OCI-LY1 (cell line): ENCODE measurements around the gene KLHL29.

Experiments used
- H2AFZ ChIP-seq: fragments of 200-600 bp; sonication (generic), shearing (Covaris generic); 2 replicates; pipeline ENCODE4 v1.6.0; 2014; ENCODE audit warnings: antibody characterized with exemption, mild to moderate bottlenecking, low read length
- H3F3A ChIP-seq: fragments of 200-600 bp; sonication (generic), shearing (Covaris generic); 2 replicates; pipeline ENCODE4 v1.6.0; 2014; ENCODE audit warnings: mild to moderate bottlenecking, antibody characterized with exemption, low read length, moderate library complexity; ENCODE audit not compliant: insufficient read depth
- H3K27ac ChIP-seq: fragments of 200-600 bp; sonication (generic); 2 replicates; pipeline ENCODE4 v1.5.1; 2014; ENCODE audit warnings: low read length, mixed run types, mild to moderate bottlenecking, low read depth; ENCODE audit not compliant: poor library complexity, severe bottlenecking
- H3K27me3 ChIP-seq: fragments of 200-600 bp; sonication (generic); 2 replicates; pipeline ENCODE4 v1.6.0; 2014; ENCODE audit warnings: antibody characterized with exemption, mild to moderate bottlenecking, low read length, moderate library complexity; ENCODE audit not compliant: insufficient read depth
- H3K36me3 ChIP-seq: fragments of 200-600 bp; sonication (generic); 2 replicates; pipeline ENCODE4 v1.6.1; 2014; ENCODE audit warnings: mild to moderate bottlenecking, antibody characterized with exemption, low read length, moderate library complexity, mixed read lengths; ENCODE audit not compliant: insufficient read depth
- H3K4me1 ChIP-seq: fragments of 200-600 bp; sonication (generic); 2 replicates; pipeline ENCODE4 v1.5.1; 2014; ENCODE audit warnings: mild to moderate bottlenecking, low read length, moderate library complexity; ENCODE audit not compliant: insufficient read depth, severe bottlenecking
- H3K4me2 ChIP-seq: fragments of 200-600 bp; sonication (generic), shearing (Covaris generic); 2 replicates; pipeline ENCODE4 v1.6.1; 2014; ENCODE audit warnings: low read length
- H3K4me3 ChIP-seq: fragments of 200-600 bp; sonication (generic); 2 replicates; pipeline ENCODE4 v1.5.1; 2014; ENCODE audit warnings: low read length, low read depth, mild to moderate bottlenecking, mixed read lengths; ENCODE audit not compliant: poor library complexity, severe bottlenecking
- H3K79me2 ChIP-seq: fragments of 200-600 bp; shearing (Covaris generic); 2 replicates; pipeline ENCODE4 v1.6.1; 2016; ENCODE audit warnings: mixed run types, low read length, mixed read lengths; ENCODE audit not compliant: insufficient read depth
- H3K9ac ChIP-seq: fragments of 200-600 bp; sonication (generic), shearing (Covaris generic); 2 replicates; pipeline ENCODE4 v1.6.1; 2014; ENCODE audit warnings: mild to moderate bottlenecking, low read length, mixed read lengths
- H3K9me2 ChIP-seq: fragments of 200-600 bp; sonication (generic), shearing (Covaris generic); 2 replicates; pipeline ENCODE4 v1.6.1; 2014; ENCODE audit warnings: low read depth, mild to moderate bottlenecking, low read length, mixed read lengths
- H3K9me3 ChIP-seq: fragments of 200-600 bp; shearing (Covaris generic); 2 replicates; pipeline ENCODE4 v1.6.1; 2014; ENCODE audit warnings: low read length, mixed read lengths
- H4K20me1 ChIP-seq: fragments of 200-600 bp; sonication (generic), shearing (Covaris generic); 2 replicates; pipeline ENCODE4 v1.6.0; 2016; ENCODE audit warnings: mild to moderate bottlenecking, low read length; ENCODE audit not compliant: insufficient read depth
- CTCF ChIP-seq: fragments of 200-600 bp; sonication (generic), shearing (Covaris generic); IDR thresholded peaks from 2 replicates; pipeline ENCODE4 v1.5.1; 2017; ENCODE audit warnings: mild to moderate bottlenecking, antibody characterized with exemption, low read length, moderate library complexity, mixed read lengths
- EZH2 ChIP-seq: fragments of 200-600 bp; sonication (generic), shearing (Covaris generic); IDR thresholded peaks from 2 replicates; pipeline ENCODE4 v1.8.0; 2017; ENCODE audit warnings: borderline replicate concordance, mixed run types, mild to moderate bottlenecking, antibody characterized with exemption, low read length, moderate library complexity, mixed read lengths

The KLHL29 gene

DNA sequence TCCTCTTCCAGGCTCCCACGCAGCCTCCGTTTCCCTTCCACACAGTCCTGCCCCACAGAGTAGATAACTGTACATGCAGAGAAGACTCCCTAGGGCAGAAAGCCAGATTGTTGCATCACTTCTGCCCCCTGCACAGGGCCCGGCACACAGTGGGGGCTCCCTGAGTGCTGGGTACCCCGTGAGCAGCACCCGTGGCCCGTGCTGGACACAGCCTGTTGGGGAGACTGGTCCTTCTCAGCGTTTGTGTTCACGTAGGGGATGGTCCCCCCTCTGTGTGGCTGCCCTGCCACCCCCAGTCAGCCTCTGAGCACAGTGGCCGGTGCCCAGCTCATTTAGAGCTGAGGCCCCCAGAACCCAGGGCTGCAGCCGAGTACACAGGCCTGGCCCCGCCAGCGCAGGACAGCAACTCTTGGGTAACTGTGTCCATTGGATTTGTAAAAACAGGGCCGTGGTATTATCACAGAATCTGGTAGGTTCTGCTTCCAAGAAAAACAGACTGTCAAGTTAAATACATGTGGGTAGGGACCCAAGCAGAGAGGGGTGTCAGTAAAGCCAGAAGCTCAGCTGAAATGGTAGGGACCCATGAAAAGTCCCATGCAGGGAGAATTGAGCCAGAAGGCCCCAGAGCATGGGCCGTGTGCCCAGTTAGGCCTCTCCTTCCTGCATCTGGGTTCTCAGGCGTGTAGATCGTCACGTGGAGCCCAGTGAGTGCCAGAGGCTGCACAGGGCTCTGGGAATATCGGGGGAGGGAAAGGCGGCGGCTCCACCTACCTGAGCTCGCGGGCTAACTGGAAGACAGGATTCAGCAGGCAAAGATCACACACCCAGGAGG is 284.6 kb downstream of the KLHL29 start:
- Histone ChIP-seq H4K20me1 (no peaks in the 10 kb centered on the region), H3K4me2 (no peak overlapping the region), H3K36me3 (no peaks in the 10 kb centered on the region), H3K9ac (no peak overlapping the region), H3K4me1 (no peaks in the 10 kb centered on the region), H3F3A (no peaks in the 10 kb centered on the region), H3K9me3 (no peaks in the 10 kb centered on the region), H3K9me2 (no peaks in the 10 kb centered on the region), H2AFZ (no peak overlapping the region), H3K4me3 (no peak overlapping the region), H3K79me2 (no peaks in the 10 kb centered on the region), H3K27me3 (no peaks in the 10 kb centered on the region), H3K27ac (no peak overlapping the region)
- TF ChIP-seq CTCF (no peak), EZH2 (no peak)

DNA sequence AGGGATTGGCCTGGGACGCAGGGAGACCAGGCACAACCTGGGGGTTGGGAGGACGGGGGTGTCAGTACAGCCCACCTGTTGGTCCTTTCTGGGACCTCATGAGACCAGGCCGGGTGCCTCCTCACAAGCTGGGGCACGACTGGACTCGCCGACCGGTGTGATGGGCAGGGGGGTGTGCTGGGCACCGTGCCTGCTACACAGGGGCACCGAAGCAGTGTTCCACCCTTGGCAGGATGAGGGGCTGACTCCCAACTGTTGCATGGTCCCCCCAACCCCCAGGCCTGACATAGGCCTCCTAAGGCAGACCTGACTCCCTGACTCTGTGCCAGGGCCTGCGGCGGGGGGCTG is 285.2 kb downstream of the KLHL29 start:
- Histone ChIP-seq H3K27ac (no peak overlapping the region), H3K9me3 (no peaks in the 10 kb centered on the region), H4K20me1 (no peaks in the 10 kb centered on the region), H3K79me2 (no peaks in the 10 kb centered on the region), H3K4me3 (no peak overlapping the region), H3K4me2 (no peak overlapping the region), H3K4me1 (no peaks in the 10 kb centered on the region), H3F3A (no peaks in the 10 kb centered on the region), H3K9ac (no peak overlapping the region), H3K27me3 (0 out of 2 replicates have a peak, but pooled peaks cover 3% of the 10 kb centered on the region), H3K36me3 (no peaks in the 10 kb centered on the region), H2AFZ (no peak overlapping the region), H3K9me2 (no peaks in the 10 kb centered on the region)
- TF ChIP-seq EZH2 (no peak), CTCF (no peak)

DNA sequence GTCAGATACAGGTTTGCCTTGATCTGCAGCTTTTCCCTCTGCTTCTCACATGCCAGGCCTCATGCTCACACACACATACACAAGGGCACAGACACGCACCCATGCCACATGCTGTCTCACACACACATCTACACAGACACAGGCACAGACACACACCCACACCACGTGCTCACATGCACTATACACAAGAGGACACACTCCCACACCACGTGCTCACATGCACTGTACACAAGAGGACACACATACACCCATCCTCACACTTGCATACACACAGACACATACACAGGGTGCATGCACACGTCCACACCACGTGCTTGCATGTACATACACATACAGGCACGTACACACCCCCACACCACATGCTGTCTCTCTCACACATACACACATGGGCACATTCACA is 288.1 kb downstream of the KLHL29 start:
- Histone ChIP-seq H3K4me1 (no peaks in the 10 kb centered on the region), H3F3A (no peaks in the 10 kb centered on the region), H3K27ac (no peak overlapping the region), H3K9me2 (no peaks in the 10 kb centered on the region), H3K9me3 (no peaks in the 10 kb centered on the region), H2AFZ (no peak overlapping the region), H3K27me3 (0 out of 2 replicates have a peak, but pooled peaks cover 3% of the 10 kb centered on the region), H4K20me1 (no peaks in the 10 kb centered on the region), H3K36me3 (no peaks in the 10 kb centered on the region), H3K4me2 (no peak overlapping the region), H3K4me3 (no peak overlapping the region), H3K9ac (no peak overlapping the region), H3K79me2 (no peaks in the 10 kb centered on the region)
- TF ChIP-seq CTCF, result no peak
- no peak for TF ChIP-seq EZH2
